22Rv1 (cell line): ENCODE measurements around the gene CPNE5.

Experiments
- ZFX ChIP-seq: fragments of 450-650 bp; IDR thresholded peaks from 2 replicates; pipeline ENCODE4 v1.6.1; 2017; ENCODE audit warnings: antibody characterized with exemption, borderline replicate concordance
- TF ChIP-seq, protein P1 (sequence below): fragments of 450-650 bp; IDR thresholded peaks from 2 replicates; pipeline ENCODE4 v1.5.1; 2017; ENCODE audit warnings: mild to moderate bottlenecking

DNA sequence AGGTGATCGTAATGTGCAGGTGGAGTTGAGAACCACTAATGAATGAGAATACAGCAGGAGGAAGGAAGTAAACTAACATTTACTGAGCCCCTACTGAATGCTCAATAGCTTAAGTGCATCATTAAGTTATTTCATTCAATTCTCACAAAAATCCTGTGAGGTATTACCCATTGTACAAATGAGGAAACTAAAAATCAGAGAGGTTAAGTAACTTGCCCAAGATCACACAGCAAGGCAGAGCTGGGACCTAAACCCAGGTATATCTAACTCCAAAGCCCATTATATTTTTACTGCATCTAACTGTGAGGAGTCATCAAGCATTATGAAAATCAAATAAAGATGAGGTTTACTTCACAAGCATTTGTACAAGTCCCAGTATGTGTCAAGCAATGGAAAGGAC lies 35.3 kb downstream of the CPNE5 start:
- TF ChIP-seq, protein P1, sequence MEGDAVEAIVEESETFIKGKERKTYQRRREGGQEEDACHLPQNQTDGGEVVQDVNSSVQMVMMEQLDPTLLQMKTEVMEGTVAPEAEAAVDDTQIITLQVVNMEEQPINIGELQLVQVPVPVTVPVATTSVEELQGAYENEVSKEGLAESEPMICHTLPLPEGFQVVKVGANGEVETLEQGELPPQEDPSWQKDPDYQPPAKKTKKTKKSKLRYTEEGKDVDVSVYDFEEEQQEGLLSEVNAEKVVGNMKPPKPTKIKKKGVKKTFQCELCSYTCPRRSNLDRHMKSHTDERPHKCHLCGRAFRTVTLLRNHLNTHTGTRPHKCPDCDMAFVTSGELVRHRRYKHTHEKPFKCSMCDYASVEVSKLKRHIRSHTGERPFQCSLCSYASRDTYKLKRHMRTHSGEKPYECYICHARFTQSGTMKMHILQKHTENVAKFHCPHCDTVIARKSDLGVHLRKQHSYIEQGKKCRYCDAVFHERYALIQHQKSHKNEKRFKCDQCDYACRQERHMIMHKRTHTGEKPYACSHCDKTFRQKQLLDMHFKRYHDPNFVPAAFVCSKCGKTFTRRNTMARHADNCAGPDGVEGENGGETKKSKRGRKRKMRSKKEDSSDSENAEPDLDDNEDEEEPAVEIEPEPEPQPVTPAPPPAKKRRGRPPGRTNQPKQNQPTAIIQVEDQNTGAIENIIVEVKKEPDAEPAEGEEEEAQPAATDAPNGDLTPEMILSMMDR: no peak
- no peak for TF ChIP-seq ZFX
